H1 (cell line): ENCODE data around the gene GRK6.
A peak's percentile ranks its signal among the peaks of the same experiment; 100 is the strongest.

Experiments
- CTCF ChIP-seq, 3 experiments: IDR thresholded peaks; 1 replicate in 2 of 3; 2 replicates in 1 of 3; pipeline versions ENCODE4 v1.5.1 to v1.6.1; 2011; ENCODE audit warnings: low read length in 3 of 3, mild to moderate bottlenecking in 3 of 3, inconsistent platforms in 2 of 3, low read depth in 1 of 3, moderate library complexity in 1 of 3; ENCODE audit not compliant: insufficient read depth in 1 of 3; ENCODE audit errors: control extremely low read depth in 1 of 3
- EGR1 ChIP-seq: IDR thresholded peaks from 2 replicates; pipeline ENCODE4 v1.6.1; 2011; ENCODE audit warnings: low read depth, low read length, borderline replicate concordance
- GABPA ChIP-seq: IDR thresholded peaks from 2 replicates; pipeline ENCODE4 v1.6.1; 2011; ENCODE audit warnings: mild to moderate bottlenecking, low read length, moderate library complexity, borderline replicate concordance; ENCODE audit not compliant: insufficient read depth
- POLR2AphosphoS5 ChIP-seq: IDR thresholded peaks from 2 replicates; pipeline ENCODE4 v1.6.1; 2011; ENCODE audit warnings: low read depth, low read length

- TF ChIP-seq GABPA = no peak
- TF ChIP-seq CTCF (IDR thresholded peaks at IDR 0.05; ENCODE audit: control extremely low read depth in 1 of 3, insufficient read depth in 1 of 3, low read depth in 1 of 3, low read length in 3 of 3) = no peak
- TF ChIP-seq EGR1 = no peak
- TF ChIP-seq POLR2AphosphoS5 = peak; percentile 33; the same call in 1 of the 2 replicates
These were observed 41.0 kb downstream of the GRK6 start for GRCh38 chr5:177467436-177467835.
